T-helper 1 cell treated with Interleukin-12 subunit alpha and Interleukin-12 subunit beta and Interleukin-4 antibody, amounts not matched to agents 30 μg/mL and 1 μg/mL, for 36 hours (primary cell): ENCODE data around the gene KDM2B.
"Not testable (repeated sequence)": the region's sequence is repeated elsewhere in the genome, so short reads cannot be mapped to it uniquely, and the experiment has no call there.

Experiments used
- H3K27ac Mint-ChIP-seq: one replicate; pipeline ENCODE4 v1.8.0; 2021; ENCODE audit warnings: mild to moderate bottlenecking, mixed read lengths
- H3K27me3 Mint-ChIP-seq: one replicate; pipeline ENCODE4 v1.8.0; 2021; ENCODE audit warnings: low read depth, mixed read lengths
- H3K36me3 Mint-ChIP-seq: one replicate; pipeline ENCODE4 v1.8.0; 2021; ENCODE audit warnings: low read depth, mixed read lengths
- H3K4me1 Mint-ChIP-seq: one replicate; pipeline ENCODE4 v1.8.0; 2021; ENCODE audit warnings: low read depth, mixed read lengths
- H3K4me3 Mint-ChIP-seq: one replicate; pipeline ENCODE4 v1.8.0; 2021; ENCODE audit warnings: mild to moderate bottlenecking, moderate library complexity, mixed read lengths
- H3K9me3 Mint-ChIP-seq: one replicate; pipeline ENCODE4 v1.8.0; 2021; ENCODE audit warnings: mixed read lengths

Gene KDM2B

DNA sequence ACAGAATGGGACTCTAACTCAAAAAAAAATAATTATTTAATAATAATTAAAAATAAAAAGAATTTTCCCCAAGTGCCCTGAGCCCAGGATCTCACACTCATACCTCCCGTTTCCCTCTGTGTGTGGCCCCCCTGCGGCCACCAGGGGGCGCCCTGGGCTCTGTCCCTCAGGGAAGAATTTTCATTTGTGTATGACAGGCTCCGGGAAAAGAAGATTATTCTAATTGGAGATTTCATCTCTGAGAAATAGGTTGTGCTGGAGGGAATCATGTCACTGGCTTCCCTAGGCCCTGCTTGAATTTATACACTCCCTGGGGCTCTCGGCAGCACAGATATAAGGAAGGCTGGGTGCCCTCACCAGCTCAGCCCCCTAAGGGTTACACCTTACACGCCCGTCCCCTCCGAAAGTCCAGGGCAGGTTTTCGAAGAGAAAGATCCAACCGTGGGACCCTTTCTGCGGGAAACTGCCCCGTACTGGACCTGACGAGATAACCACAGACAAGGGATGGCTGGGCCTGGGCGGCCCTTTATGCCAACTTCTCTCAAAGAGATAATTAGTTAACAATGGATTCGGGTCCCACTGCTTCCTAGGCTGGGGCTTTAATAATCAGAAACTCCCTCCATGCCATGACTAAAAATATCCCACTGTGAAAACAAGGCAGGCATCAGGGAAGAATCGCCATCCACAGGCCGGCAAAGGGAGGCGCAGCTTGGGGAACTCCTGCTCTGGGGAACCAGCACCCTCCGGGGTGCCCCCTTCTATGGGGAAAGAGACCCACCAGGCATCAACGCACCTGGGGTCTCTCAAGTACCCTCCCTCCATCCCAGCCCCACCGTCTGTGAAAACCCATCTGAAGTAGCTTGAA is 80.7 kb downstream of the KDM2B start:
- H3K4me1 Mint-ChIP-seq = peaks cover 12% of the 10 kb centered on the region
- H3K36me3 Mint-ChIP-seq = peaks cover 7% of the 10 kb centered on the region
- no peaks in the 10 kb centered on the region for H3K9me3 Mint-ChIP-seq
- no peaks in the 10 kb centered on the region for H3K27me3 Mint-ChIP-seq
- H3K4me3 Mint-ChIP-seq = no peak overlapping the region
- H3K27ac Mint-ChIP-seq = no peak overlapping the region

DNA sequence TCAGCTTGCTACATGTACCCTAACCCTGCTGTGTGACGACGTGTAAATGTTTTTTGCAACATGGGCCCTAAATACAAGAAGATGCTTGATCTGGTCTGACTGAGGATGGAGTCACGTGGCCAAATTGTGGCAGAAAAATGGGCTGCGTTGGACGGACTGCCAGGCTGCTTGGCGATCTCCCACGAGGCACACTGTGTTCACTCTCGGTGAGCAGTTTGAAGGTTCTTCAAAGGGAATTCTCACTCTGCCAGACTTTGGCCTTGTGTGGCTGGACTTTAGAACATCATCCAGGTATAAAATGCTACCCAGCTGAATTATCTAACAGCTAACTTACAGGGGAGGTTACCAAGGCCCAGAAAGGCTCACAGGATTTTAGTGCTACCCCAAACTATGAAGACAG is 85.1 kb downstream of the KDM2B start:
- peaks cover 7% of the 10 kb centered on the region for H3K36me3 Mint-ChIP-seq
- H3K4me1 Mint-ChIP-seq = peaks cover 9% of the 10 kb centered on the region
- no peak overlapping the region for H3K4me3 Mint-ChIP-seq
- no peaks in the 10 kb centered on the region for H3K27me3 Mint-ChIP-seq
- no peaks in the 10 kb centered on the region for H3K9me3 Mint-ChIP-seq
- H3K27ac Mint-ChIP-seq = no peak overlapping the region

DNA sequence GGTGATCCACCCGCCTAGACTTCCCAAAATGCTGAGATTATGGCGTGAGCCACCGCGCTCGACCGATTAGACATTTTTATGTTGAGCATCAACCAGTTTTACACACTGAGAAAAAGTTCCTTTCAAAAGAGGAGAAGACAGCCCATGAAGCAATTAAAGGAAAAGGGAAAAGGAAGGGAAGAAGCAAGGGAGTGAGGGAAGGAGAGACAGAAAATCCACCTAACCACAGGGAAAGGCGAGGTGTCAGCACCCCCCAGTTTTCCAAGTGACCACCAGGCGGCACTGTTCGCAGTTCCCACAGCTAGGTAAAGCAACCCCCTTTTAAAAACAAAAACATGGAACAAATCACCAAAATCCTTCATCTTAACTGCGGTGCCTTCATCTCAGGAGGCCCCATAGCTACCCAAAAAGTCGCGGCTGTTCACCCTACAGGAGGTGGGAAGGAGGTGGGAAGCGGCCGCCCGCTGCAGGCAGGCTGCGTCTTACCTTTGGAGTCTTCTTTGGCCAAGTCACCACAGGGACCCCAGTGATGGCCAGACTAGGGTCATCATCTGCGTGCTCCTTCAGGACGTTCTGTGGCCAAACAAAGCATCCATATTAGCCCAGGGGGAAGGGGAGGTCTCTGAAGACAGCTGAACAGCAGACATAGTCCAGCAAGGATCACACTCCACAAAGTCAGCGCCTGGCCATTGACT is 86.6 kb downstream of the KDM2B start:
- H3K27ac Mint-ChIP-seq = no peak overlapping the region
- no peaks in the 10 kb centered on the region for H3K9me3 Mint-ChIP-seq
- peaks cover 10% of the 10 kb centered on the region for H3K36me3 Mint-ChIP-seq
- peaks cover 6% of the 10 kb centered on the region for H3K4me1 Mint-ChIP-seq
- H3K4me3 Mint-ChIP-seq = no peak overlapping the region
- no peaks in the 10 kb centered on the region for H3K27me3 Mint-ChIP-seq

DNA sequence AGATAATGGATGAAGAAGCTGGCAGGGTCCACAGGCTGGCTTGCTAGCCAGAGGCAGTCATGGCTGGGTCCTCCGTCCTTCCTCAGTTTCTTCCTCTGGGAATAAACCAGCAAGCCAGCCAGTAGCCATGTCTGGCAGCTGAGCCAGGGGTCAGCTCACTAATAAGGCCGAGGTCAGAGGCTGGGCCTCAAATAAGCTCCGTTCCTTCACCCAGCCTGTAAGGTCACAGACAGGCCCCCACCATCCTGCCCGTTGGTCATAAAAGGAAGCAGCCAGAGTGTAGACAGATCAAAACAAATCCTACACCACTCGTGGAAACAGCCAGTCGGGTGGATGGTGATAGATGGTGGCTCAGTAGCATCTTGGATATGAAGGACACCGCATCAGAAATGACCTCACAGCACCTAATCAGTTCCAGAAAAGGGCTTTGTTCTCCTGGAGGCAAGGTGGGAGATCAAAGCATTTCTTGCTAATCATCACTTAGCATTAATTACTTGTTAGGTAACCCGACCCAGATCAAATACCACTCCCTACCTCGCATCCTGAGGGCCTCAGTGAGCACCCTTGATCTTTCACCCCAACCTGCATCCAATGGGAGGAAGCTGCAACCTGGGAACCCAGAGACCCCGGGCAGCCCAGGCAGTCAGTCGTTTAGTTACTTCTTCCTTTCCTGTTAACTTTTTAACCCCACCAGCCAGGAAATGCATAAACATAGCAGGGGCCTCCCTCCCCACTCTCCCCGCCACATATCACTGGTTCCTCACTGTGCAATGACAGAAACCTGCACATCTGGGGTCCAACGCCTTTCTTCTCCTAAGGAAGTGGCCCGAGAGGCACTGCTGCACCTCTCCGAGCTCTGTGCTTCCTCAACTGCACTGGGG is 90.2 kb downstream of the KDM2B start:
- Mint-ChIP-seq H3K27me3 (no peaks in the 10 kb centered on the region), H3K27ac (no peak overlapping the region), H3K9me3 (no peaks in the 10 kb centered on the region), H3K36me3 (peaks cover 7% of the 10 kb centered on the region), H3K4me1 (no peaks in the 10 kb centered on the region), H3K4me3 (no peak overlapping the region)

DNA sequence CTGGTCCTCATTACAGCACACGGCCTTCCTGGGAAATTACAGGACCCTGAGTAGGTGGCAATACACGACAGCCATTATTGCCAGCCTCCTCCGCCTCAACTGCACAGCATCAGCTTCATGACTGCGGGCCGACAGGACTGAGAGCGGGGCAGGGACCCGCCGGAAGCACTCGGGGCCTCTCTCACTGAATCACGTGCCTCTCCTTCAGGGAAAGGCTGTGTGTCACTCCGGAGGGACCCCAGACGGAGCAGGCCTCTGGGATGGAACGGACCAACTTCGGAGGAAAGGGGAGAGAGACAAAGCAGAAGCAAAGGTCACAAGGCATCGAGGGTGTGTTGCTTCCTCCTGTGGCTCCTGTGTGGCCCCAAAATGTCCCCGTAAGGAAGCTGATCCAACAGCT is 90.9 kb downstream of the KDM2B start:
- no peak overlapping the region for H3K4me3 Mint-ChIP-seq
- no peak overlapping the region for H3K27ac Mint-ChIP-seq
- peaks cover 4% of the 10 kb centered on the region for H3K36me3 Mint-ChIP-seq
- H3K27me3 Mint-ChIP-seq = no peaks in the 10 kb centered on the region
- H3K4me1 Mint-ChIP-seq = no peaks in the 10 kb centered on the region
- H3K9me3 Mint-ChIP-seq = no peaks in the 10 kb centered on the region

DNA sequence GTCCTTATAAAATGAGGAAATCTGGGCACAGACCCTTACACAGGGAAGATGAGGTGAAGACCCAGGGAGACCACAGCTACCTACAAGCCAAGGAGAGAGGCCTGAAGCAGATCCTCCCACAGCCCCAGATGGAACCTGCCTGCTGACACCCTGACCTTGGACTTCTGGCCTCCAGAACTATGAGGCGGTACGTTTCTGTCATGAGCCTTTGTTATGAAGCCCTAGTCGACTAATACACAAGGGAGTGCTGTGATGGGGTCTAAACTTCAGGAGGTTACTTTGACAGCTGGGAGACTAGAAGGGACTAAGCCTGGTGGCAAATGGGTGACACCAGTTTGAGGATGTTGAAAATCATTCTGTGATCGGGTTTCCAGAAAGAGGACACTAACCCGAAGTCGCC is 95.9 kb downstream of the KDM2B start:
- Mint-ChIP-seq H3K4me1 (no peaks in the 10 kb centered on the region), H3K4me3 (no peak overlapping the region), H3K27ac (no peak overlapping the region), H3K36me3 (peaks cover 2% of the 10 kb centered on the region), H3K27me3 (no peaks in the 10 kb centered on the region), H3K9me3 (no peaks in the 10 kb centered on the region)

DNA sequence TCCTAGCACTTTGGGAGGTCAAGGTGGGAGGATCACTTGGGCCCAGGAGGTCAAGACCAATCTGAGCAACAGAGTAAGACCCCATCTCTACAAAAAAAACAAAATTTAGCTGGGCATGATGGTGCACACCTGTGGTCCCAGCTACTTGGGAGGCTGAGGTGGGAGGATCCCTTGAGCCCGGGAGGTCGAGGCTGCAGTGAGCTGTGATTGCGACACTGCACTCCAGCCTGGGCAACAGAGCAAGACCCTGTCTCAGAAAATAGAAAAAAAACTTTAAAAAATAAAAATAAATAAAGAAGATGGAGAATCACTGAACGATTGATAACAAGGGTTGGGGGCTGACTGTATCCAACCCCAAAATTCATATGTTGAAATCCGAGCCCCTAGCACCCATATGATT is 96.3 kb downstream of the KDM2B start:
- H3K36me3 Mint-ChIP-seq, H3K27ac Mint-ChIP-seq, H3K9me3 Mint-ChIP-seq, H3K27me3 Mint-ChIP-seq, H3K4me3 Mint-ChIP-seq, H3K4me1 Mint-ChIP-seq: not testable (repeated sequence)

DNA sequence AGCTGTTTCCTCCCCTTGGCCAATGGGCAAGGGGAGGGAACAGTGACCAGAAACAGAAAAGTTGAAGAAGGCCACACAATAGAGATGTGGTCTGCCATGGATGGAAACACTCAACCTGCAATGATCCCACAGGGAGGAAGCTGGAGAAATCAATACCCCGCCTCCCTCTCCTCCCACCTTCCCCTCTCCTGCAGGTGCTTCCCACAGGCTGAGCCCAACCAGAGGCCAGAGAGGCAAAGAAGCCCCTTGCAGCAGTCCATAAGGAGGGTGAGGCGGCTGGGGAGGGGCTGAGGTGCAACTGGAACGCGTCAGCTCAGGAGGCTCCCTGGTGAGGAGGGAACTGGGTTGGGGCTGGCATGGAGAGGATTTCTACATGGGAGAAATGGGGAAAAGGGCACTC is 96.9 kb downstream of the KDM2B start:
- Mint-ChIP-seq H3K27me3 (no peaks in the 10 kb centered on the region), H3K36me3 (peaks cover 2% of the 10 kb centered on the region), H3K9me3 (no peaks in the 10 kb centered on the region), H3K4me3 (no peak overlapping the region), H3K27ac (no peak overlapping the region), H3K4me1 (no peaks in the 10 kb centered on the region)

DNA sequence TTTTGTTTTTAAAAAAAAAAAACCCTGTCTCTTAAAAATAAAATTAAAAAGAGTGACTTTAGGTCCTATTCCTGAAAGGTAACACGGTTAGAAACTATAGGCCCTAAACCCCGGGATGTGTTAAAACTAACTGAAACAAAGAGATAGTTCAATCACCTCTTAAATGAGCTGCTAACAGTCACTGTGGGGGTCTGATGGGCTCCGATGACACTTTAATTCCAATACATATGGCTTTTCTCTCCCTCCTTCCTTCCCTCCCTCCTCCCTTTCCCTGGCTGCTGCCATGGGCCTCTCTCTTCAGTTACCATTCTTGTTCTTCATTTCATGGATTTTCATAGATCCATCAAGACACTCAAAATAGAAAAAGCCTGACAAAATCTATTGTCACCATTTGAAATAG is 104.3 kb downstream of the KDM2B start:
- Mint-ChIP-seq H3K4me3 (no peak overlapping the region), H3K27ac (no peak overlapping the region), H3K4me1 (peaks cover 1% of the 10 kb centered on the region), H3K9me3 (no peaks in the 10 kb centered on the region), H3K36me3 (no peaks in the 10 kb centered on the region), H3K27me3 (peaks cover under 1% of the 10 kb centered on the region)

DNA sequence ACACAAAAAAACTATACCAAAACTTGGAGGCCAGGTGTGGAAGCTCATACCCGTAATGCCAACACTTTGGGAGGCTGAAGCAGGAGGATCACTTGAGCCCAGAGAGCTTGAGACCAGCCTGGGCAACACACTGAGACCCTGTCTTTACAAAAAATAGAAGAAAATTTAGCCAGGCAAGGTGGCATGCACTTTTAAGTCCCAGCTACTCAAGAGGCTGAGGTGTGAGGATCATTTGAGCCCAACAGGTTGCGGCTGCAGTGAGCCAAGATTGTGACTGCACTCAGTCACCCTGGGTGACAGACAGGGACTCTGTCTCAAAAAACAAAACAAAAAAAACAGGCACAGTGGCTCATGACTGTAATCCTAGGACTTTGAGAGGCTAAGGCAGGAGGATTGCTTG is 105.5 kb downstream of the KDM2B start:
- no peak overlapping the region for H3K4me3 Mint-ChIP-seq
- no peaks in the 10 kb centered on the region for H3K9me3 Mint-ChIP-seq
- H3K36me3 Mint-ChIP-seq = no peaks in the 10 kb centered on the region
- no peak overlapping the region for H3K27ac Mint-ChIP-seq
- H3K4me1 Mint-ChIP-seq = peaks cover 4% of the 10 kb centered on the region
- H3K27me3 Mint-ChIP-seq = peaks cover 6% of the 10 kb centered on the region

DNA sequence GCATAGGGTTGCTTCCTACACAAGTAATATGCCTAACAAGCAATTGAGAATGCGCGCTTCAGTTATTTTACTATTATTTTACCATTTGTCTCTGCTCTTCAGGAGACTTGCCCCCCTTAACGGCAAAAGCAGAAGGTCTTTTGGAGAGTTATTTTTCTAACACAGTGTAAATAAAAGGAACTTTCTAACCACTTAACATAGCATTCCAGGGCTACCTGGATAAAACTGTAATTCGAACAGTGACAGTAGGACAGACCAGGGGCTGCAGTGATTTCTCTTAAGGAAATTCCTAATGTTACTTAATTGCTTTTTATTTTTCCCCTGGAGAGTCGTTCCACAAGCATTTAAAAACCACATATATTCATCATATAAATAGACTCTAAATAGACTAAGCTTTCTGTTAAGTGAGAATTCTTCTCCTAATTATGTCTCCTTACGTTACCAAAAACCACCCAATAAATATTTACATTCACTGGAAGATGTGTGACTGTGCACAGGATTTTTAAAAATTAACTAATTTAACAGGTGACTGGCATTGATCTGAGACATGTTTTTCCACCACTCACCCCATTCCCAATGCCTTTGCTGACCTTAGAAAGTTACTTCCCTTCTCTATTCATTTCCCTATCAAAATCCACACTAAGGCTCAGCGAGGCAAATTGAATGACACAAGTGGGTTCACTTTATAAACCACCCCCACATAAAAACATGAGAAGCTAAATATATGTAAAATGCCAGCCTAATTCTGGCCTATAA is 108.5 kb downstream of the KDM2B start:
- Mint-ChIP-seq H3K9me3 (no peaks in the 10 kb centered on the region), H3K36me3 (no peaks in the 10 kb centered on the region), H3K27me3 (peaks cover 15% of the 10 kb centered on the region), H3K4me3 (no peak overlapping the region), H3K4me1 (peaks cover 2% of the 10 kb centered on the region), H3K27ac (no peak overlapping the region)

DNA sequence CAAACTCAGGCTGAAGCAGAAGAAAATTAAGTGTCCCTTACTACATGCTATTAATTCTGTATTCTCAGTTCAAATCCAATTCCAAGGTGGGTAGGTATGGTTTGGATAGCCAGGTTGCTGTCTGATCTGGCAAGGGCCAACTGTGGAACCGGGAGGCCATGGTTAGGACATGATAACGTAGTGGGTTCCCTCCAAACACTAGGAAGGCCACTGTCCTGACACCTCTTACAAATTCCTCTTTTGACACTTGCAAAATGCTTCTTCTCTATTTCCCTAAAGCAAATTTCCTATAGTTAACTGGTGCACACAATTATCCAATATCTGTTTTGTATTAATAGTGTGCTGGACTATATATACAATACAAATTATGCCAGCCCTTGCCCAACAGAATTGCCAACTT is 110.1 kb downstream of the KDM2B start:
- H3K4me3 Mint-ChIP-seq = no peak overlapping the region
- peaks cover 8% of the 10 kb centered on the region for H3K4me1 Mint-ChIP-seq
- H3K27ac Mint-ChIP-seq = no peak overlapping the region
- H3K9me3 Mint-ChIP-seq = no peaks in the 10 kb centered on the region
- no peaks in the 10 kb centered on the region for H3K36me3 Mint-ChIP-seq
- H3K27me3 Mint-ChIP-seq = peaks cover 15% of the 10 kb centered on the region

DNA sequence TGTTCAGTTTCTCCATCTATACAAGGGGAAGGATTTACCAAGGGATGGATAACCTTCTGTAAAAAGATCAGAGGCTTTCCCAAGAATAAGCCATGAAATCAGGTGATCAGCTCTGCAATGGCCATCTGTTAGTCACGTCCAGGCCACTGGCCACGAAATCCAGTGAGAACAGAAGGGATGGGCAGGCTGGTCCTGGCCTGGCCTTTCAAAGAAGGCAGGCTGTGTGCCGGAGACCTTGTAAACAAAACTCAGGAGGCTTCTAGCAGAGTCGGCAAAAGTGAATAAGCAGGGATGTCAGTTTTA is 112.4 kb downstream of the KDM2B start:
- Mint-ChIP-seq H3K27me3 (peaks cover 15% of the 10 kb centered on the region), H3K27ac (no peak overlapping the region)

More for the DNA sequence above, 112.4 kb downstream of the KDM2B start:
- Mint-ChIP-seq H3K4me1 (peaks cover 17% of the 10 kb centered on the region), H3K36me3 (no peaks in the 10 kb centered on the region), H3K4me3 (no peak overlapping the region), H3K9me3 (no peaks in the 10 kb centered on the region)
